Right forelimb (tissue), 1 donor: ENCODE data around the gene COL23A1.
"Not testable (repeated sequence)": the region's sequence is repeated elsewhere in the genome, so short reads cannot be mapped to it uniquely, and the experiment has no call there.

Source experiments
- DNase-seq: peaks from one replicate; pipeline ENCODE4 v3.0.0-alpha.2; 2018

COL23A1 gene

GRCh38 chr5:178234121-178234749 lies 356.0 kb downstream of the COL23A1 start:
- no peak for DNase-seq

- DNase-seq, result no peak
Observed at GRCh38 chr5:178232920-178233429, 357.2 kb downstream of the COL23A1 start.

- peak; percentile 87 for DNase-seq
Observed at GRCh38 chr5:178232124-178232919, 357.9 kb downstream of the COL23A1 start, which contains the start of gene PHYKPL. TSS of gene PHYKPL (minus strand) at chr5:178232802. CDS start at chr5:178232550, 252 bp downstream.

GRCh38 chr5:178231539-178232123 lies 358.6 kb downstream of the COL23A1 start:
- DNase-seq, result no peak

GRCh38 chr5:178230879-178231538 lies 359.2 kb downstream of the COL23A1 start:
- DNase-seq, result no peak

GRCh38 chr5:178229861-178230260 lies 360.3 kb downstream of the COL23A1 start:
- no peak for DNase-seq

- not testable (repeated sequence) for DNase-seq
Observed at GRCh38 chr5:178229111-178229510, 361.1 kb downstream of the COL23A1 start.

GRCh38 chr5:178228609-178229008 lies 361.6 kb downstream of the COL23A1 start:
- no peak for DNase-seq

GRCh38 chr5:178227929-178228328 lies 362.3 kb downstream of the COL23A1 start:
- no peak for DNase-seq

- DNase-seq, result no peak
Observed at GRCh38 chr5:178227138-178227659, 363.0 kb downstream of the COL23A1 start.

GRCh38 chr5:178225174-178225573 lies 365.0 kb downstream of the COL23A1 start:
- no peak for DNase-seq

- no peak for DNase-seq
Observed at GRCh38 chr5:178224403-178224802, 365.8 kb downstream of the COL23A1 start.

- DNase-seq, result no peak
Observed at GRCh38 chr5:178223828-178224335, 366.3 kb downstream of the COL23A1 start.

GRCh38 chr5:178223196-178223773 lies 366.9 kb downstream of the COL23A1 start:
- no peak for DNase-seq

GRCh38 chr5:178222292-178222691 lies 367.9 kb downstream of the COL23A1 start:
- DNase-seq, result no peak

GRCh38 chr5:178221853-178222252 lies 368.3 kb downstream of the COL23A1 start:
- no peak for DNase-seq

- no peak for DNase-seq
Observed at GRCh38 chr5:178221282-178221681, 368.9 kb downstream of the COL23A1 start.

GRCh38 chr5:178218827-178219226 lies 371.4 kb downstream of the COL23A1 start:
- DNase-seq, result no peak

- DNase-seq, result no peak
Observed at GRCh38 chr5:178218237-178218776, 371.9 kb downstream of the COL23A1 start.

- DNase-seq, result no peak
Observed at GRCh38 chr5:178216779-178217178, 373.4 kb downstream of the COL23A1 start.

GRCh38 chr5:178216088-178216534 lies 374.1 kb downstream of the COL23A1 start:
- no peak for DNase-seq
